Stimulated activated CD8-positive, alpha-beta memory T cell treated with anti-CD3 and anti-CD28 coated beads, Interleukin-12 subunit alpha, Interleukin-12 subunit beta, amount 100 ng/mL, for 24 hours (primary cell): ENCODE measurements around the gene FAM114A1.
"Not testable (repeated sequence)": the region's sequence is repeated elsewhere in the genome, so short reads cannot be mapped to it uniquely, and the experiment has no call there.

ENCODE experiments used
- DNase-seq: peaks from one replicate; pipeline ENCODE4 v3.0.0-alpha.2; 2020; ENCODE audit errors: extremely low read depth

Gene FAM114A1

GRCh38 chr4:38935391-38936073, 67.9 kb downstream of the FAM114A1 start:
- DNase-seq: no peak

GRCh38 chr4:38939165-38939564, 71.6 kb downstream of the FAM114A1 start:
- DNase-seq: no peak

- DNase-seq: no peak
Measured at GRCh38 chr4:38940476-38940875, 72.9 kb downstream of the FAM114A1 start.

GRCh38 chr4:38941906-38942305, 74.3 kb downstream of the FAM114A1 start:
- DNase-seq: not testable (repeated sequence)

- DNase-seq: no peak
Measured at GRCh38 chr4:38943343-38943742, 75.7 kb downstream of the FAM114A1 start.

GRCh38 chr4:38944440-38944839, 76.8 kb downstream of the FAM114A1 start:
- DNase-seq: no peak

- no peak for DNase-seq
Measured at GRCh38 chr4:38946919-38947318, 79.3 kb downstream of the FAM114A1 start.

GRCh38 chr4:38948551-38948950, 80.9 kb downstream of the FAM114A1 start:
- no peak for DNase-seq

- DNase-seq: no peak
Measured at GRCh38 chr4:38949411-38950051, 81.9 kb downstream of the FAM114A1 start.

- no peak for DNase-seq
Measured at GRCh38 chr4:38950159-38950558, 82.6 kb downstream of the FAM114A1 start.

GRCh38 chr4:38950734-38951133, 83.1 kb downstream of the FAM114A1 start:
- DNase-seq: no peak

GRCh38 chr4:38951598-38951997, 84.0 kb downstream of the FAM114A1 start:
- DNase-seq: no peak

- DNase-seq: no peak
Measured at GRCh38 chr4:38952017-38952416, 84.4 kb downstream of the FAM114A1 start.

GRCh38 chr4:38954727-38955126, 87.1 kb downstream of the FAM114A1 start:
- no peak for DNase-seq

- no peak for DNase-seq
Measured at GRCh38 chr4:38955957-38956356, 88.4 kb downstream of the FAM114A1 start.

GRCh38 chr4:38957261-38957815, 89.7 kb downstream of the FAM114A1 start:
- no peak for DNase-seq

- no peak for DNase-seq
Measured at GRCh38 chr4:38957893-38958292, 90.3 kb downstream of the FAM114A1 start.

- no peak for DNase-seq
Measured at GRCh38 chr4:38958453-38959190, 91.0 kb downstream of the FAM114A1 start.

- not testable (repeated sequence) for DNase-seq
Measured at GRCh38 chr4:38959248-38959647, 91.6 kb downstream of the FAM114A1 start.

GRCh38 chr4:38964942-38965775, 97.6 kb downstream of the FAM114A1 start:
- DNase-seq: no peak

- DNase-seq: no peak
Measured at GRCh38 chr4:38965866-38966265, 98.3 kb downstream of the FAM114A1 start.
